Measurements from ENCODE around the gene CCR5AS. TPM values are rescaled to one million over a fixed set of nuclear protein-coding genes. Genes with fewer than 3 reads are reported as not detected.

CCR5AS gene

GRCh38 chr3:46314517-46314916 lies 92.3 kb downstream of the CCR5AS start:
- Histone ChIP-seq H3K27ac (no peak overlapping the region), H3K9me3 (no peaks in the 10 kb centered on the region), H3K4me1 (peaks cover 10% of the 10 kb centered on the region), H3K27me3 (no peaks in the 10 kb centered on the region), H3K36me3 (no peaks in the 10 kb centered on the region), H3K4me3 (no peak overlapping the region)
- no peak for TF ChIP-seq POLR2A (IDR thresholded peaks at IDR 0.05)
- no peak for TF ChIP-seq CTCF (IDR thresholded peaks at IDR 0.05)
- intact Hi-C loops (cut with DNase I) = no loop called here
- no peak for DNase-seq (ENCODE audit: extremely low spot score in 2 of 2)

Other genes starting within 250 kb of the CCR5AS start
- gene CCR1, start 198.8 kb downstream of the CCR5AS start, total RNA-seq = 7.1 TPM
- not detected for gene CCR3, start 164.6 kb downstream of the CCR5AS start, total RNA-seq
- gene CCR2, start 53.0 kb downstream of the CCR5AS start, total RNA-seq = 1.2 TPM
- 3.9 TPM for gene CCR5, start 36.1 kb downstream of the CCR5AS start, total RNA-seq
- gene CCRL2, start 193 bp upstream of the CCR5AS start, total RNA-seq = not detected
- gene LTF, start 57.8 kb upstream of the CCR5AS start, total RNA-seq = not detected
- gene RTP3, start 90.9 kb upstream of the CCR5AS start, total RNA-seq = not detected
- gene LRRC2, start 159.2 kb upstream of the CCR5AS start, total RNA-seq = 2.0 TPM
- not detected for gene FAM240A, start 205.5 kb upstream of the CCR5AS start, total RNA-seq

All from vagina (tissue), 2 donors.